ENCODE results near the gene CELF4.

GRCh38 chr18:37385846-37386778, 179.5 kb downstream of the CELF4 start:
- no peak for TF ChIP-seq POLR2A (IDR thresholded peaks at IDR 0.05)
- peak in 3 of 4 experiments; percentile 62 to 68 (median 66) for TF ChIP-seq CTCF (IDR thresholded peaks at IDR 0.05)
- no peak for TF ChIP-seq POLR2AphosphoS5 (IDR thresholded peaks at IDR 0.05)
- no peak for TF ChIP-seq EP300 (IDR thresholded peaks at IDR 0.05)
